GM21515 (cell line): Measurements from ENCODE around the gene MMEL1.

Source experiments
- ATAC-seq: cut with Tn5 transposase; IDR thresholded peaks from one replicate; pipeline ENCODE4 v1.9.1; 2021; ENCODE audit not compliant: unreplicated experiment

MMEL1 gene

GRCh38 chr1:2606881-2607621, 25.8 kb downstream of the MMEL1 start:
- ATAC-seq = no peak

GRCh38 chr1:2606396-2606880, 26.4 kb downstream of the MMEL1 start:
- ATAC-seq = no peak

GRCh38 chr1:2605509-2606395, 27.1 kb downstream of the MMEL1 start:
- ATAC-seq = no peak

GRCh38 chr1:2604844-2605508, 27.8 kb downstream of the MMEL1 start:
- no peak for ATAC-seq

- ATAC-seq = no peak
Observed at GRCh38 chr1:2604156-2604843, 28.5 kb downstream of the MMEL1 start.

- no peak for ATAC-seq
Observed at GRCh38 chr1:2603521-2604155, 29.2 kb downstream of the MMEL1 start.

GRCh38 chr1:2602866-2603520, 29.8 kb downstream of the MMEL1 start:
- ATAC-seq = no peak

GRCh38 chr1:2602311-2602835, 30.4 kb downstream of the MMEL1 start:
- no peak for ATAC-seq

- no peak for ATAC-seq
Observed at GRCh38 chr1:2601721-2602303, 31.0 kb downstream of the MMEL1 start.

- ATAC-seq = no peak
Observed at GRCh38 chr1:2598329-2598931, 34.4 kb downstream of the MMEL1 start.

GRCh38 chr1:2597441-2598328, 35.1 kb downstream of the MMEL1 start:
- no peak for ATAC-seq

- ATAC-seq = no peak
Observed at GRCh38 chr1:2596530-2597333, 36.1 kb downstream of the MMEL1 start.

- no peak for ATAC-seq
Observed at GRCh38 chr1:2595812-2596529, 36.8 kb downstream of the MMEL1 start.

- ATAC-seq = no peak
Observed at GRCh38 chr1:2595261-2595811, 37.5 kb downstream of the MMEL1 start.

GRCh38 chr1:2594641-2595131, 38.1 kb downstream of the MMEL1 start:
- no peak for ATAC-seq
